ENCODE data around the gene ATP8A2. TPM values are rescaled to one million over a fixed set of nuclear protein-coding genes. Genes with fewer than 3 reads are reported as not detected.

The ATP8A2 gene
- total and polyA plus RNA-seq, 2 of the 8 experiments (the other 6 are each of a cell fraction or from before 2014, with no cell fraction given), result 2.4 to 8.3 TPM

GRCh38 chr13:25417535-25417934, 45.8 kb downstream of the ATP8A2 start (continued):
- TF ChIP-seq USF2 (IDR thresholded peaks at IDR 0.05; ENCODE audit: low read length), result no peak
- TF ChIP-seq CTBP2 (IDR thresholded peaks at IDR 0.05; ENCODE audit: borderline replicate concordance, insufficient read depth, insufficient read length, low read length), result no peak
- no peak for TF ChIP-seq RFX5 (IDR thresholded peaks at IDR 0.05; ENCODE audit: borderline replicate concordance, low read depth, low read length)
- no peak for TF ChIP-seq FOSL1 (IDR thresholded peaks at IDR 0.05; ENCODE audit: insufficient read depth, low read depth, low read length)
- no peak for TF ChIP-seq PHF8 (conservative IDR thresholded peaks at IDR 0.05; ENCODE audit: low read depth, low read length)
- TF ChIP-seq SUZ12 (IDR thresholded peaks at IDR 0.05; ENCODE audit: low read length), result no peak
- no peak for TF ChIP-seq EP300 (IDR thresholded peaks at IDR 0.05; ENCODE audit: borderline replicate concordance in 1 of 2, low read depth in 2 of 2, low read length in 2 of 2)

Measured in H1 (cell line).